ENCODE data around the gene PMFBP1.

The PMFBP1 gene

DNA sequence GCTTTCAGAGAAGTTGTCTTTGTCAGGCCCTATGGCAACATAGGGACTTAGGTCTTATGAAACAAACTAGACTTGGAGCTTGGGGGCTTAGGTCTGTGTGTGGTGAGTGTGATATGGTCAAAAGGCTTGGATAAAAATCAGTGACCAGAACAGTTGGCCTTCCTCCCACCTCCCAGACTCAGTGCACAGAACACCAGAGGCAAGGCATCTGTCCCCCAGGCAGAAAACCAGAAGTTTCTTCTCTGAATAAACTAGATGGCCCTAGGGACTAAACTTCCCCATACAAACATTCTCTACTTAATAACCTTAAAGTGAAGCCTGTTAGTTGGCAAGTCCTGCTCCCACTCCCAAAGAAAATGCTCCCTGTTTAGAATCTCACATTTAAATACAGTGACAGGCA, 39.2 kb upstream of the PMFBP1 start:
- TF ChIP-seq, protein P1, sequence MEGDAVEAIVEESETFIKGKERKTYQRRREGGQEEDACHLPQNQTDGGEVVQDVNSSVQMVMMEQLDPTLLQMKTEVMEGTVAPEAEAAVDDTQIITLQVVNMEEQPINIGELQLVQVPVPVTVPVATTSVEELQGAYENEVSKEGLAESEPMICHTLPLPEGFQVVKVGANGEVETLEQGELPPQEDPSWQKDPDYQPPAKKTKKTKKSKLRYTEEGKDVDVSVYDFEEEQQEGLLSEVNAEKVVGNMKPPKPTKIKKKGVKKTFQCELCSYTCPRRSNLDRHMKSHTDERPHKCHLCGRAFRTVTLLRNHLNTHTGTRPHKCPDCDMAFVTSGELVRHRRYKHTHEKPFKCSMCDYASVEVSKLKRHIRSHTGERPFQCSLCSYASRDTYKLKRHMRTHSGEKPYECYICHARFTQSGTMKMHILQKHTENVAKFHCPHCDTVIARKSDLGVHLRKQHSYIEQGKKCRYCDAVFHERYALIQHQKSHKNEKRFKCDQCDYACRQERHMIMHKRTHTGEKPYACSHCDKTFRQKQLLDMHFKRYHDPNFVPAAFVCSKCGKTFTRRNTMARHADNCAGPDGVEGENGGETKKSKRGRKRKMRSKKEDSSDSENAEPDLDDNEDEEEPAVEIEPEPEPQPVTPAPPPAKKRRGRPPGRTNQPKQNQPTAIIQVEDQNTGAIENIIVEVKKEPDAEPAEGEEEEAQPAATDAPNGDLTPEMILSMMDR (IDR thresholded peaks at IDR 0.05; ENCODE audit: low read depth, low read length, missing control alignments): no peak
- H3K4me3 ChIP-seq (replicated peaks; ENCODE audit: low read depth, low read length): no peak overlapping the region
- DNase-seq (ENCODE audit: extremely low read depth, low read depth): no peak

DNA sequence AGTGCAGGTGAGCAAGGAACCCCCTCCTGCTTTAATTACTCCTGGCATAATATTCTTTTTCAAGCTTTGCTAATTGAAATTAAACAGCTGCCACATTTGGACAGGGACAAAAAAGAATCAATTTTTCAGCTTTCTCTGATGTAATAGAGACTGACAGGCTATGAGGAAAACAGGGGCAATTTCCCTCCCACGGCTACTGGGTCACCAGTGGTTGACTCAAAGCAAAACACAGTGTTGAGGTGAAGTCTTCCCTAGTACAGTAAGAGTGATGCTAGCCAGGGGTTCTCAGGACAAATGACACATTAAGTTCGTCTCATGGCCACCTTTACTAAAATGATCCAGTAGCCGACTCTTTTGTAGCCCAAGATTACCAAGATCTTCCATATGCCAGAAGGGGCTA, 38.6 kb upstream of the PMFBP1 start:
- no peak for DNase-seq (ENCODE audit: extremely low read depth, low read depth)
- TF ChIP-seq, protein P1 (IDR thresholded peaks at IDR 0.05; ENCODE audit: low read depth, low read length, missing control alignments): no peak
- H3K4me3 ChIP-seq (replicated peaks; ENCODE audit: low read depth, low read length): no peak overlapping the region

DNA sequence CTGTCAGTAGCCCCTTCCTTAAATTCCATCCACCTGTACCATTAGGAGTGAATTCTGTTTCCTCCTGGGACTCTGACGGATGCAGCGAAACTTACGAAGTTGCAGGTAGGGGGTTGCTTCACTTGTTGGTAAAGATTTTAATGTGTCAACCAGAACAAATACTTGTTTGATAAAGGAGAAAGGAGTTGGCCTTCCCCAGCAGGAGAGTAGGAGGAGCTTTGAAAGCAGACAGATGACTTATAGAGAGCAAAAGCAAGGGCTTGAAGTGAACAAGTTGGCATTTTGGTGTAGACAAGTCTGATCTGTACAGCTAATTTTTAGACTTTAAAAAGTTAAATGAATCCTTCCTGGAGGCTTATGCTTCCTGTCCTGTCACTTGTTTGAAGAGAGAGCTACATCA, 38.1 kb upstream of the PMFBP1 start:
- DNase-seq (ENCODE audit: extremely low read depth, low read depth): no peak
- TF ChIP-seq, protein P1 (IDR thresholded peaks at IDR 0.05; ENCODE audit: low read depth, low read length, missing control alignments): no peak
- H3K4me3 ChIP-seq (replicated peaks; ENCODE audit: low read depth, low read length): no peak overlapping the region

DNA sequence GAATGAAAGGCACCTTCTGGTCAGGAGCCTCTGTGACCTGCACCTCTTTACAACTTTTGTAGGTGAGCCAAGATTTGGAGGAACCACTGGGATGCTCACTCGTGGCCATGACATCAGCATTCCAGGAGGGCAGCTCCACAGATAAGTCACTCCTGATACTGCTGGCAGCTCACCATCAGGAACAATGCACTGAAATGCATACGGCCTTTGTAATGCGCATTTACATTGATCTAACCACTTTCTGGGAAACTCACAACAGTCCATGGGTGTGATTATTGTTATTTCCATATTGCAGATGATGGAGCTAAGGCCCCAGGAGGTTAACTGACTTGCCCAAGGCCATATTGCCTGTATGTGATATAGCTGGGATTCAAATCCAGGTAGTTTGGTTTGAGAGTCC, 34.3 kb upstream of the PMFBP1 start:
- TF ChIP-seq, protein P1 (IDR thresholded peaks at IDR 0.05; ENCODE audit: low read depth, low read length, missing control alignments): no peak
- no peak overlapping the region for H3K4me3 ChIP-seq (replicated peaks; ENCODE audit: low read depth, low read length)
- no peak for DNase-seq (ENCODE audit: extremely low read depth, low read depth)

DNA sequence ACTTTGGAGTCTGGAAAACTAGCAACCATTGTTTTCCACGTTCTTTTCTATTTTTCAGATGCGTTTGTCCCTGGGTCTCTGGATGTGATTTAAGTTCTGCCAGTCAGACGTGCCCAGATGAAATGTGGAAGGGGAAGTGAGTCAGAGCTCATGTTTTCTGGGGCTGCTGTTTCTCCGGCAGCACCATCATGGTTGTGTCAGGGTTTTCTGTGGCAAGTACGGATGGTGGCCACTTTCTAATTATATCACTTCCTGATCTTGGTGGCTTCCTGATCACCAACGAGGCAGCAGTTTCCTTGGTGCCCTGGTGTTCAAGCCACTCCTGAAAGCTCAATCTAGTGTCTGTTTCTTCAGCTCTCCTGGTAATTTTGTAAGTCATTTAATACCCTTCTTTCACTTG, 31.4 kb upstream of the PMFBP1 start:
- TF ChIP-seq, protein P1 (IDR thresholded peaks at IDR 0.05; ENCODE audit: low read depth, low read length, missing control alignments): no peak
- DNase-seq (ENCODE audit: extremely low read depth, low read depth): peak; percentile 15
- H3K4me3 ChIP-seq (replicated peaks; ENCODE audit: low read depth, low read length): no peak overlapping the region

DNA sequence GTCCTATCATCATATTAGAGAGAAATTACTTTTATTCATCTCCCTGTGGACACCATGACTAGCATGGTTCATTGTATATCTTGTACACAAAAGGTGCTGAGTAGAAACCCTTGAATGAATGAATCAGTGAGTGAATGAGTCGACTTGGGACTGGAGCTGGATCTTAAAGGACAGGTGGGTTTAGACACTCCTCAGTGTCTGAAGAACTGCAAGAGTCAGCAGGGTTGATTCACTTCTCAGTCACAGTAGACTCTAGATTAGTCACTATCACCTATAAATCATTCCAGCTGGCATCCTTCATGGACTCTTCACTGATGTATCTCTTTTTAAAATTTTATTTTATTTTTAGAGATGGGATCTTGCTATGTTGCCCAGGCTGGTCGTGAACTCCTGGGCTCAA, 30.1 kb upstream of the PMFBP1 start:
- TF ChIP-seq, protein P1 (IDR thresholded peaks at IDR 0.05; ENCODE audit: low read depth, low read length, missing control alignments): no peak
- no peak overlapping the region for H3K4me3 ChIP-seq (replicated peaks; ENCODE audit: low read depth, low read length)
- no peak for DNase-seq (ENCODE audit: extremely low read depth, low read depth)

DNA sequence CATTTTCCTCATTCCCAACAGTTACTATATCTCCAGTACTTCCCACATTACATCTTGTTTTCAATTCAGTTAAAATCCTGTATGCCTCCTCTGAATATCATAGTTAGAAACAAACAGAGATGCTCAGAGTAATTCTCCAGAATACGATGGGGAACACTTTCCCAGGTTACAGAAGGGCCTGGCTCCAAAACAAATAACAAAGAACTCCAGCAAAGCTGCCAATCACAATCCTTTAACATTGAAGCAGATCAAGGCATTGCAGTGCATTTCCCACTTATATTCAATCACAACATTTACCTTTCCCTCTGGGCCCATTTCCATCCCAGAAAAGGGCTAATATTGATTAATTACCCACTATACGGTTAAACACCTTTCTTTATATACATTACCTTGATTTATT, 29.4 kb upstream of the PMFBP1 start:
- TF ChIP-seq, protein P1 (IDR thresholded peaks at IDR 0.05; ENCODE audit: low read depth, low read length, missing control alignments): no peak
- DNase-seq (ENCODE audit: extremely low read depth, low read depth): no peak
- no peak overlapping the region for H3K4me3 ChIP-seq (replicated peaks; ENCODE audit: low read depth, low read length)
